ENCODE results near the gene TLL2. TPM values are rescaled to one million over a fixed set of nuclear protein-coding genes. Genes with fewer than 3 reads are reported as not detected.

The TLL2 gene
- total and polyA plus RNA-seq, 9 of the 15 experiments (the other 6 are each of a cell fraction or from before 2014, with no cell fraction given) = 0.09 TPM; not detected in 8

GRCh38 chr10:96360331-96360730 lies 153.4 kb downstream of the TLL2 start:
- no peak overlapping the region for H3K4me3 ChIP-seq
- BruUV-seq (replicated peaks) = no TSS peak
- peaks cover 0 to 27% of the 10 kb centered on the region in 2 experiments; a peak in 2 of 5 replicates for H3K27me3 ChIP-seq (ENCODE audit: control insufficient read depth in 2 of 2, insufficient read depth in 2 of 2, low read length in 2 of 2)
- H4K20me1 ChIP-seq (replicated peaks; ENCODE audit: control insufficient read depth, insufficient read depth, low read length) = no peaks in the 10 kb centered on the region
- no peaks in the 10 kb centered on the region for H3K36me3 ChIP-seq (ENCODE audit: control insufficient read depth, insufficient read depth, low read length)
- H3K27ac ChIP-seq (ENCODE audit: extremely low read depth, low read depth, low read length) = no peak overlapping the region
- H3K4me1 ChIP-seq (replicated peaks in 1 of 2; ENCODE audit: control insufficient read depth in 2 of 2, insufficient read depth in 2 of 2, low read length in 2 of 2) = no peaks in the 10 kb centered on the region
- no peak for ATAC-seq
- no peaks in the 10 kb centered on the region for H3K9me3 ChIP-seq (replicated peaks; ENCODE audit: control insufficient read depth, insufficient read depth, low read depth, low read length)
- FAIRE-seq = no peak
- H3K79me2 ChIP-seq (ENCODE audit: control insufficient read depth, insufficient read depth, low read length) = no peaks in the 10 kb centered on the region
- ChIA-PET CTCF (ENCODE audit: low intra/inter-chr PET ratio) (no interaction called here), POLR2A (interaction anchor here (0.6 kb wide), 1 partner anchor 814 kb away, joined by 3 read pairs; no protein-coding TSS in a partner anchor)
- in situ Hi-C loops (cut with MboI) (no loop called here), intact Hi-C loops (cut with micrococcal nuclease) (no loop called here)
- H2AFZ ChIP-seq (ENCODE audit: low read depth, low read length) = no peak overlapping the region
- H3K9me1 ChIP-seq (ENCODE audit: control insufficient read depth, insufficient read depth, low read length) = no peaks in the 10 kb centered on the region
- no peak for DNase-seq (ENCODE audit: extremely low read depth in 1 of 4, low spot score in 3 of 4)
- no peak overlapping the region for H3K4me2 ChIP-seq (ENCODE audit: insufficient read depth, low read length)
- no peak overlapping the region for H3K9ac ChIP-seq (ENCODE audit: insufficient read depth in 1 of 2, low read depth in 2 of 2, low read length in 2 of 2)
- 0% methylated on average over 3 of the region's 6 CpGs for WGBS (ENCODE audit: insufficient coverage, low coverage, missing lambda C conversion rate)
- no peak for TF ChIP-seq E4F1 (CRISPR knock-in tag; IDR thresholded peaks at IDR 0.05; ENCODE audit: borderline replicate concordance)
- TF ChIP-seq MEIS2 (IDR thresholded peaks at IDR 0.05; ENCODE audit: partially characterized antibody) = no peak
- no peak for TF ChIP-seq ZNF217 (CRISPR knock-in tag; IDR thresholded peaks at IDR 0.05)
- no peak for TF ChIP-seq ZNF75A (CRISPR knock-in tag; IDR thresholded peaks at IDR 0.05)
- TF ChIP-seq ZNF354B (CRISPR knock-in tag; IDR thresholded peaks at IDR 0.05) = no peak
- TF ChIP-seq LCOR (CRISPR knock-in tag; IDR thresholded peaks at IDR 0.05) = no peak
- TF ChIP-seq, protein P1, sequence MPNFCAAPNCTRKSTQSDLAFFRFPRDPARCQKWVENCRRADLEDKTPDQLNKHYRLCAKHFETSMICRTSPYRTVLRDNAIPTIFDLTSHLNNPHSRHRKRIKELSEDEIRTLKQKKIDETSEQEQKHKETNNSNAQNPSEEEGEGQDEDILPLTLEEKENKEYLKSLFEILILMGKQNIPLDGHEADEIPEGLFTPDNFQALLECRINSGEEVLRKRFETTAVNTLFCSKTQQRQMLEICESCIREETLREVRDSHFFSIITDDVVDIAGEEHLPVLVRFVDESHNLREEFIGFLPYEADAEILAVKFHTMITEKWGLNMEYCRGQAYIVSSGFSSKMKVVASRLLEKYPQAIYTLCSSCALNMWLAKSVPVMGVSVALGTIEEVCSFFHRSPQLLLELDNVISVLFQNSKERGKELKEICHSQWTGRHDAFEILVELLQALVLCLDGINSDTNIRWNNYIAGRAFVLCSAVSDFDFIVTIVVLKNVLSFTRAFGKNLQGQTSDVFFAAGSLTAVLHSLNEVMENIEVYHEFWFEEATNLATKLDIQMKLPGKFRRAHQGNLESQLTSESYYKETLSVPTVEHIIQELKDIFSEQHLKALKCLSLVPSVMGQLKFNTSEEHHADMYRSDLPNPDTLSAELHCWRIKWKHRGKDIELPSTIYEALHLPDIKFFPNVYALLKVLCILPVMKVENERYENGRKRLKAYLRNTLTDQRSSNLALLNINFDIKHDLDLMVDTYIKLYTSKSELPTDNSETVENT (CRISPR knock-in tag; IDR thresholded peaks at IDR 0.05) = no peak
- no peak for TF ChIP-seq U2AF1 (optimal IDR thresholded peaks at IDR 0.05; ENCODE audit: low read depth, low read length)
- no peak for TF ChIP-seq ZFPM2 (CRISPR knock-in tag; IDR thresholded peaks at IDR 0.05)
- TF ChIP-seq ZNF644 (tag; IDR thresholded peaks at IDR 0.05; ENCODE audit: low read depth) = no peak
- no peak for TF ChIP-seq ZBTB7A (IDR thresholded peaks at IDR 0.05; ENCODE audit: borderline replicate concordance, control insufficient read depth, low read depth, low read length)
- TF ChIP-seq PCBP2 (IDR thresholded peaks at IDR 0.05; ENCODE audit: low read depth, low read length, poor library complexity, severe bottlenecking) = no peak
- TF ChIP-seq HOXB6 (CRISPR knock-in tag; IDR thresholded peaks at IDR 0.05; ENCODE audit: borderline replicate concordance) = no peak
- no peak for TF ChIP-seq NFRKB (IDR thresholded peaks at IDR 0.05; ENCODE audit: low read depth)
- TF ChIP-seq KDM2B (CRISPR knock-in tag; IDR thresholded peaks at IDR 0.05) = no peak
- no peak for TF ChIP-seq HDAC3 (IDR thresholded peaks at IDR 0.05; ENCODE audit: borderline replicate concordance, partially characterized antibody)
- no peak for TF ChIP-seq PKNOX1 (IDR thresholded peaks at IDR 0.05)

Data from K562 (cell line).